Neural cell (in vitro differentiated cells): Measurements from ENCODE around the gene PIANP.

Experiments used
- CTCF ChIP-seq: fragments of 450-650 bp; IDR thresholded peaks from 2 replicates; pipeline ENCODE4 v1.5.1; 2014; ENCODE audit warnings: antibody characterized with exemption, mild to moderate bottlenecking, moderate library complexity; ENCODE audit not compliant: poor library complexity, severe bottlenecking
- EP300 ChIP-seq: fragments of 450-650 bp; conservative IDR thresholded peaks from 2 replicates; pipeline ENCODE4 v1.6.1; 2014; ENCODE audit warnings: antibody characterized with exemption, mild to moderate bottlenecking, moderate library complexity; ENCODE audit not compliant: poor library complexity, severe bottlenecking
- EZH2 ChIP-seq: fragments of 200-600, 300-800 bp; shearing (Covaris generic), sonication (generic); IDR thresholded peaks from 2 replicates; pipeline ENCODE4 v1.6.1; 2014; ENCODE audit warnings: antibody characterized with exemption, low read length, borderline replicate concordance, mild to moderate bottlenecking; ENCODE audit not compliant: insufficient read depth, poor library complexity, severe bottlenecking
- MXI1 ChIP-seq: fragments of 450-650 bp; conservative IDR thresholded peaks from 2 replicates; pipeline ENCODE4 v1.6.1; 2014; ENCODE audit warnings: antibody characterized with exemption, mild to moderate bottlenecking; ENCODE audit not compliant: poor library complexity, severe bottlenecking
- POLR2AphosphoS5 ChIP-seq: IDR thresholded peaks from 2 replicates; pipeline ENCODE4 v1.6.1; 2012
- RAD21 ChIP-seq: fragments of 450-650 bp; conservative IDR thresholded peaks from 2 replicates; pipeline ENCODE4 v1.6.1; 2014; ENCODE audit warnings: antibody characterized with exemption, mild to moderate bottlenecking, moderate library complexity
- REST ChIP-seq: IDR thresholded peaks from 2 replicates; pipeline ENCODE4 v1.6.1; 2012; ENCODE audit warnings: borderline replicate concordance
- SMC3 ChIP-seq: fragments of 450-650 bp; conservative IDR thresholded peaks from 2 replicates; pipeline ENCODE4 v1.6.1; 2014; ENCODE audit warnings: antibody characterized with exemption, mild to moderate bottlenecking, moderate library complexity; ENCODE audit not compliant: poor library complexity
- TAF1 ChIP-seq: IDR thresholded peaks from 2 replicates; pipeline ENCODE4 v1.6.1; 2012; ENCODE audit warnings: low read depth

- TF ChIP-seq CTCF (peak; percentile 38), EZH2 (no peak), RAD21 (no peak), REST (no peak), MXI1 (no peak), TAF1 (no peak), EP300 (no peak), POLR2AphosphoS5 (peak; percentile 11), SMC3 (no peak)
These were observed 3.0 kb upstream of the PIANP start for GRCh38 chr12:6703631-6704030.
